ENCODE measurements around the gene TNFAIP3.
"Not testable (repeated sequence)": the region's sequence is repeated elsewhere in the genome, so short reads cannot be mapped to it uniquely, and the experiment has no call there.

Gene TNFAIP3

GRCh38 chr6:137879885-137880745 is 13.1 kb downstream of the TNFAIP3 start:
- DNase-seq = no peak

- no peak for DNase-seq
Measured at GRCh38 chr6:137880746-137881521, 13.9 kb downstream of the TNFAIP3 start.

GRCh38 chr6:137881522-137881886 is 14.4 kb downstream of the TNFAIP3 start:
- DNase-seq = no peak

GRCh38 chr6:137882225-137882961 is 15.3 kb downstream of the TNFAIP3 start:
- no peak for DNase-seq

- DNase-seq = no peak
Measured at GRCh38 chr6:137883400-137884148, 16.5 kb downstream of the TNFAIP3 start.

- DNase-seq = no peak
Measured at GRCh38 chr6:137884149-137884909, 17.3 kb downstream of the TNFAIP3 start.

- DNase-seq = not testable (repeated sequence)
Measured at GRCh38 chr6:137884910-137885229, 17.8 kb downstream of the TNFAIP3 start.

- DNase-seq = not testable (repeated sequence)
Measured at GRCh38 chr6:137886226-137886625, 19.2 kb downstream of the TNFAIP3 start.

GRCh38 chr6:137890983-137891537 is 24.0 kb downstream of the TNFAIP3 start:
- DNase-seq = no peak

GRCh38 chr6:137892271-137892708 is 25.2 kb downstream of the TNFAIP3 start:
- DNase-seq = no peak

- DNase-seq = no peak
Measured at GRCh38 chr6:137893181-137893580, 26.1 kb downstream of the TNFAIP3 start.

GRCh38 chr6:137893726-137894125 is 26.7 kb downstream of the TNFAIP3 start:
- no peak for DNase-seq

- not testable (repeated sequence) for DNase-seq
Measured at GRCh38 chr6:137894378-137894777, 27.3 kb downstream of the TNFAIP3 start.

GRCh38 chr6:137894779-137895385 is 27.8 kb downstream of the TNFAIP3 start:
- DNase-seq = no peak

- DNase-seq = no peak
Measured at GRCh38 chr6:137896647-137897046, 29.6 kb downstream of the TNFAIP3 start.

GRCh38 chr6:137900815-137901214 is 33.8 kb downstream of the TNFAIP3 start:
- no peak for DNase-seq

- no peak for DNase-seq
Measured at GRCh38 chr6:137901454-137901853, 34.4 kb downstream of the TNFAIP3 start.

- no peak for DNase-seq
Measured at GRCh38 chr6:137902699-137903098, 35.6 kb downstream of the TNFAIP3 start.

GRCh38 chr6:137903274-137903932 is 36.3 kb downstream of the TNFAIP3 start:
- no peak for DNase-seq
